Upper lobe of left lung (tissue), 6 donors: ENCODE measurements around the gene P2RX1. TPM values are rescaled to one million over a fixed set of nuclear protein-coding genes. Genes with fewer than 3 reads are reported as not detected.

ENCODE experiments used
- ATAC-seq, 2 donors: fragments of 200-7000 bp; cut with Tn5 transposase; one replicate each; pipeline ENCODE4 v1.9.1; 2022; ENCODE audit warnings: mild to moderate bottlenecking in 2 of 2, moderate library complexity in 2 of 2; ENCODE audit not compliant: low FRiP score in 2 of 2
- DNase-seq, 2 donors: peaks; one replicate each; pipeline ENCODE4 v3.0.0-alpha.2; 2019 to 2020
- H3K27ac ChIP-seq, 4 donors: fragments of 200-600 bp; sonication (generic); one replicate each; pipeline ENCODE4 v1.5.1; 2016 to 2019
- H3K27me3 ChIP-seq, 4 donors: fragments of 200-600 bp; sonication (generic); one replicate each; pipeline ENCODE4 v1.5.1; 2017 to 2019
- H3K36me3 ChIP-seq, 4 donors: fragments of 200-600 bp; sonication (generic); one replicate each; pipeline ENCODE4 v1.5.1; 2016 to 2019
- H3K4me1 ChIP-seq, 4 donors: fragments of 200-600 bp; sonication (generic); one replicate each; pipeline ENCODE4 v1.5.1; 2018 to 2019
- H3K4me3 ChIP-seq, 4 donors: fragments of 200-600 bp; sonication (generic); one replicate each; pipeline ENCODE4 v1.5.1; 2017 to 2019; ENCODE audit warnings: mild to moderate bottlenecking in 2 of 4, moderate library complexity in 1 of 4
- H3K9me3 ChIP-seq, 4 donors: fragments of 200-600 bp; sonication (generic); one replicate each; pipeline ENCODE4 v1.5.1; 2018 to 2019
- CTCF ChIP-seq, 6 experiments: fragments of 450-650 bp in 4 of 6; fragments of 200-600 bp in 2 of 6; sonication (generic) in 2 of 6; IDR thresholded peaks; one replicate each; pipeline ENCODE4 v1.5.1; 2016 to 2019; ENCODE audit warnings: antibody characterized with exemption in 6 of 6
- EP300 ChIP-seq, 4 donors: sonication (generic); formaldehyde crosslinking; IDR thresholded peaks; one replicate each; pipeline ENCODE4 v1.5.1; 2017; ENCODE audit warnings: antibody characterized with exemption in 4 of 4, control low read depth in 2 of 4
- POLR2A ChIP-seq, 4 donors: fragments of 450-650 bp; IDR thresholded peaks; one replicate each; pipeline ENCODE4 v1.5.1; 2016 to 2017; ENCODE audit warnings: antibody characterized with exemption in 4 of 4, mild to moderate bottlenecking in 2 of 4
- POLR2AphosphoS5 ChIP-seq, 2 donors: sonication (generic); formaldehyde crosslinking; IDR thresholded peaks; one replicate each; pipeline ENCODE4 v1.5.1; 2017; ENCODE audit warnings: antibody characterized with exemption in 2 of 2
- WGBS, 2 donors: methylation state at CpG; one replicate each; pipeline ENCODE4 v1.1.5; 2017 to 2018; 5-methylcytosine and 5-hydroxymethylcytosine counted together
- total RNA-seq, 6 donors: library from RNA; depleted of rRNA in 4 of 6; stranded (reverse); fragments of >200 nt in 4 of 6; gene quantifications; one replicate each; pipeline versions ENCODE4 v1.1.0 to v1.2.1, GENCODE V29; 2016 to 2021
- donor health status: DM: no; HTN: no; CAD: no; lungs with moderate emphysema.
- donor health status: DM: no; HTN: yes; CAD: no; lungs with severe emphysema.

Gene P2RX1
- total RNA-seq, 6 donors from 2014 or later, result 3.7 to 29.9 (median 9.4) TPM

- TF ChIP-seq CTCF (IDR thresholded peaks at IDR 0.05) (no peak), POLR2A (IDR thresholded peaks at IDR 0.05) (no peak), EP300 (IDR thresholded peaks at IDR 0.05) (no peak), POLR2AphosphoS5 (IDR thresholded peaks at IDR 0.05) (no peak)
- no peaks in the 10 kb centered on the region for H3K9me3 ChIP-seq
- H3K36me3 ChIP-seq, result no peaks in the 10 kb centered on the region
- H3K4me3 ChIP-seq, result peak overlapping the region in 3 of 4 donors; percentile 61 to 72 (median 68)
- no peak for DNase-seq
- peak overlapping the region; percentile 64 to 85 (median 75) for H3K27ac ChIP-seq
- H3K4me1 ChIP-seq, result peaks cover 58 to 70% (median 62%) of the 10 kb centered on the region in 4 donors
- peaks cover 0 to 8% (median 3%) of the 10 kb centered on the region in 4 donors for H3K27me3 ChIP-seq
- no peak for ATAC-seq
Measured at GRCh38 chr17:3962965-3963236, 46.6 kb upstream of the P2RX1 start.

GRCh38 chr17:3962217-3962964 is 46.1 kb upstream of the P2RX1 start:
- Histone ChIP-seq H3K9me3 (no peaks in the 10 kb centered on the region), H3K27ac (peak overlapping the region; percentile 55 to 85 (median 73)), H3K4me3 (peak overlapping the region in 3 of 4 donors; percentile 61 to 72 (median 68)), H3K27me3 (peaks cover 0 to 8% (median 3%) of the 10 kb centered on the region in 4 donors), H3K4me1 (peaks cover 58 to 70% (median 62%) of the 10 kb centered on the region in 4 donors), H3K36me3 (no peaks in the 10 kb centered on the region)
- DNase-seq (no peak), ATAC-seq (no peak)
- TF ChIP-seq EP300 (IDR thresholded peaks at IDR 0.05) (no peak), POLR2AphosphoS5 (IDR thresholded peaks at IDR 0.05) (no peak), CTCF (IDR thresholded peaks at IDR 0.05) (no peak)
- WGBS, 2 donors, result 69 to 70% methylated on average over 8 to 11 of the region's 11 CpGs

- Histone ChIP-seq H3K27ac (peak overlapping the region in 3 of 4 donors; percentile 13 to 85 (median 55)), H3K36me3 (no peaks in the 10 kb centered on the region), H3K27me3 (peaks cover 0 to 8% (median 3%) of the 10 kb centered on the region in 4 donors), H3K4me3 (peak overlapping the region in 1 of 4 donors; percentile 1), H3K9me3 (no peaks in the 10 kb centered on the region), H3K4me1 (peaks cover 58 to 70% (median 62%) of the 10 kb centered on the region in 4 donors)
- no peak for ATAC-seq
- DNase-seq, result no peak
- 0 to 44% methylated on average over 1 to 5 of the region's 5 CpGs for WGBS, 2 donors
- TF ChIP-seq CTCF (IDR thresholded peaks at IDR 0.05) (no peak), POLR2AphosphoS5 (IDR thresholded peaks at IDR 0.05) (no peak), POLR2A (IDR thresholded peaks at IDR 0.05) (no peak), EP300 (IDR thresholded peaks at IDR 0.05) (no peak)
Measured at GRCh38 chr17:3961564-3962047, 45.3 kb upstream of the P2RX1 start.

- ATAC-seq (peak; percentile 3 to 16), DNase-seq (peak in 1 of 2 donors; percentile 73)
- TF ChIP-seq POLR2A (IDR thresholded peaks at IDR 0.05), result peak in 1 of 4 donors; percentile 40
- no peak for TF ChIP-seq CTCF (IDR thresholded peaks at IDR 0.05)
- peak in 1 of 4 donors; percentile 58 for TF ChIP-seq EP300 (IDR thresholded peaks at IDR 0.05)
- TF ChIP-seq POLR2AphosphoS5 (IDR thresholded peaks at IDR 0.05), result peak; percentile 32 to 59
- Histone ChIP-seq H3K9me3 (no peaks in the 10 kb centered on the region), H3K36me3 (no peaks in the 10 kb centered on the region), H3K4me3 (no peak overlapping the region), H3K27me3 (peaks cover 0 to 8% (median 3%) of the 10 kb centered on the region in 4 donors), H3K4me1 (peaks cover 58 to 70% (median 63%) of the 10 kb centered on the region in 4 donors), H3K27ac (peak overlapping the region; percentile 36 to 85 (median 50))
- 31 to 48% methylated on average over 14 of the region's 14 CpGs for WGBS, 2 donors
Measured at GRCh38 chr17:3960764-3961163, 44.5 kb upstream of the P2RX1 start.
